ENCODE data around the gene MELK. TPM values are rescaled to one million over a fixed set of nuclear protein-coding genes. Genes with fewer than 3 reads are reported as not detected.

The MELK gene
- total RNA-seq, 1 donor from 2014 or later = 1.2 TPM

- Mint-ChIP-seq H3K27ac (no peak overlapping the region), H3K4me3 (no peak overlapping the region), H3K4me1 (peaks cover 10% of the 10 kb centered on the region), H3K27me3 (no peaks in the 10 kb centered on the region), H3K36me3 (ENCODE audit: low read depth) (no peaks in the 10 kb centered on the region), H3K9me3 (peaks cover 3% of the 10 kb centered on the region)
- intact Hi-C loops (cut with micrococcal nuclease) = no loop called here
- ChIA-PET CTCF (no interaction called here), POLR2A (no interaction called here)
- ATAC-seq (ENCODE audit: low read depth) (no peak), DNase-seq (no peak)
- TF ChIP-seq CTCF (IDR thresholded peaks at IDR 0.05) = no peak
Observed at GRCh38 chr9:36665387-36665786, 92.7 kb downstream of the MELK start.

- CTCF ChIA-PET = no interaction called here
- intact Hi-C loops (cut with micrococcal nuclease) = no loop called here
- no peak overlapping the region for H3K4me3 Mint-ChIP-seq
- ATAC-seq (ENCODE audit: low read depth) = no peak
- H3K27me3 Mint-ChIP-seq = no peaks in the 10 kb centered on the region
- POLR2A ChIA-PET = no interaction called here
- no peak overlapping the region for H3K27ac Mint-ChIP-seq
- H3K36me3 Mint-ChIP-seq (ENCODE audit: low read depth) = no peaks in the 10 kb centered on the region
- DNase-seq = no peak
- H3K9me3 Mint-ChIP-seq = peaks cover 3% of the 10 kb centered on the region
- no peak for TF ChIP-seq CTCF (IDR thresholded peaks at IDR 0.05)
- H3K4me1 Mint-ChIP-seq = peaks cover 10% of the 10 kb centered on the region
Observed at GRCh38 chr9:36665921-36666431, 93.3 kb downstream of the MELK start.

- DNase-seq = no peak
- TF ChIP-seq CTCF (IDR thresholded peaks at IDR 0.05) = no peak
- H3K27ac Mint-ChIP-seq = no peak overlapping the region
- ChIA-PET CTCF (no interaction called here), POLR2A (no interaction called here)
- H3K27me3 Mint-ChIP-seq = no peaks in the 10 kb centered on the region
- H3K9me3 Mint-ChIP-seq = no peaks in the 10 kb centered on the region
- no peak overlapping the region for H3K4me3 Mint-ChIP-seq
- intact Hi-C loops (cut with micrococcal nuclease) = no loop called here
- H3K36me3 Mint-ChIP-seq (ENCODE audit: low read depth) = no peaks in the 10 kb centered on the region
- peaks cover 2% of the 10 kb centered on the region for H3K4me1 Mint-ChIP-seq
- no peak for ATAC-seq (ENCODE audit: low read depth)
Observed at GRCh38 chr9:36671561-36671960, 98.9 kb downstream of the MELK start.

GRCh38 chr9:36676091-36676490 is 103.4 kb downstream of the MELK start:
- H3K27me3 Mint-ChIP-seq = no peaks in the 10 kb centered on the region
- TF ChIP-seq CTCF (IDR thresholded peaks at IDR 0.05) = no peak
- ATAC-seq (ENCODE audit: low read depth) = no peak
- POLR2A ChIA-PET = no interaction called here
- H3K4me1 Mint-ChIP-seq = peaks cover 2% of the 10 kb centered on the region
- no peaks in the 10 kb centered on the region for H3K36me3 Mint-ChIP-seq (ENCODE audit: low read depth)
- H3K9me3 Mint-ChIP-seq = no peaks in the 10 kb centered on the region
- DNase-seq = no peak
- intact Hi-C loops (cut with micrococcal nuclease) = no loop called here
- no peak overlapping the region for H3K4me3 Mint-ChIP-seq
- H3K27ac Mint-ChIP-seq = no peak overlapping the region
- CTCF ChIA-PET = no interaction called here

GRCh38 chr9:36676778-36677485 is 104.2 kb downstream of the MELK start:
- CTCF ChIA-PET = no interaction called here
- no peak for DNase-seq
- H3K27me3 Mint-ChIP-seq = no peaks in the 10 kb centered on the region
- H3K36me3 Mint-ChIP-seq (ENCODE audit: low read depth) = no peaks in the 10 kb centered on the region
- no peak overlapping the region for H3K27ac Mint-ChIP-seq
- H3K4me3 Mint-ChIP-seq = no peak overlapping the region
- no peaks in the 10 kb centered on the region for H3K9me3 Mint-ChIP-seq
- H3K4me1 Mint-ChIP-seq = peaks cover 2% of the 10 kb centered on the region
- TF ChIP-seq CTCF (IDR thresholded peaks at IDR 0.05) = no peak
- ATAC-seq (ENCODE audit: low read depth) = no peak
- POLR2A ChIA-PET = interaction anchor here (0.6 kb wide), 1 partner anchor 90 kb away, joined by 5 read pairs; no protein-coding TSS in a partner anchor
- intact Hi-C loops (cut with micrococcal nuclease) = no loop called here

Data from activated B cell treated with CpG ODN at 0.5 μM for 24 hours (primary cell).